Activated gamma-delta T cell treated with Interleukin-2 at 50 U/mL for 16 hours (primary cell): Measurements from ENCODE around the gene GPR157.
"Not testable (repeated sequence)": the region's sequence is repeated elsewhere in the genome, so short reads cannot be mapped to it uniquely, and the experiment has no call there.

ENCODE experiments used
- DNase-seq: peaks from one replicate; pipeline ENCODE4 v3.0.0-alpha.2; 2020

GPR157 gene

GRCh38 chr1:9112961-9113880 is 15.7 kb downstream of the GPR157 start:
- DNase-seq: no peak

- DNase-seq: no peak
Observed at GRCh38 chr1:9111957-9112356, 16.9 kb downstream of the GPR157 start.

- no peak for DNase-seq
Observed at GRCh38 chr1:9111357-9111691, 17.6 kb downstream of the GPR157 start.

GRCh38 chr1:9110669-9111356 is 18.1 kb downstream of the GPR157 start:
- DNase-seq: peak; percentile 85

- DNase-seq: no peak
Observed at GRCh38 chr1:9108056-9108665, 20.7 kb downstream of the GPR157 start.

- no peak for DNase-seq
Observed at GRCh38 chr1:9107136-9107535, 21.8 kb downstream of the GPR157 start.

GRCh38 chr1:9106286-9106685 is 22.6 kb downstream of the GPR157 start:
- DNase-seq: no peak

GRCh38 chr1:9105336-9105867 is 23.5 kb downstream of the GPR157 start:
- no peak for DNase-seq

- DNase-seq: no peak
Observed at GRCh38 chr1:9101510-9102146, 27.3 kb downstream of the GPR157 start.

GRCh38 chr1:9100471-9101043 is 28.3 kb downstream of the GPR157 start:
- no peak for DNase-seq

GRCh38 chr1:9099555-9099954 is 29.3 kb downstream of the GPR157 start:
- DNase-seq: no peak

- DNase-seq: no peak
Observed at GRCh38 chr1:9097947-9098705, 30.8 kb downstream of the GPR157 start.

- no peak for DNase-seq
Observed at GRCh38 chr1:9095818-9096217, 33.1 kb downstream of the GPR157 start.

GRCh38 chr1:9093996-9094595 is 34.8 kb downstream of the GPR157 start:
- DNase-seq: not testable (repeated sequence)

- no peak for DNase-seq
Observed at GRCh38 chr1:9093581-9093980, 35.3 kb downstream of the GPR157 start.

- no peak for DNase-seq
Observed at GRCh38 chr1:9093091-9093490, 35.8 kb downstream of the GPR157 start.

- DNase-seq: no peak
Observed at GRCh38 chr1:9088807-9089206, 40.1 kb downstream of the GPR157 start.

- no peak for DNase-seq
Observed at GRCh38 chr1:9087411-9088125, 41.3 kb downstream of the GPR157 start.

GRCh38 chr1:9086796-9087195 is 42.1 kb downstream of the GPR157 start:
- no peak for DNase-seq

GRCh38 chr1:9086045-9086444 is 42.9 kb downstream of the GPR157 start:
- DNase-seq: no peak
